Measurements from ENCODE around the gene POLR2J.

GRCh38 chr7:102432442-102433218, 46.1 kb downstream of the POLR2J start:
- TF ChIP-seq CTCF (IDR thresholded peaks at IDR 0.05) (no peak), POLR2A (IDR thresholded peaks at IDR 0.05) (no peak), POLR2AphosphoS5 (IDR thresholded peaks at IDR 0.05) (no peak)
